ENCODE data around the gene CISH.

DNA sequence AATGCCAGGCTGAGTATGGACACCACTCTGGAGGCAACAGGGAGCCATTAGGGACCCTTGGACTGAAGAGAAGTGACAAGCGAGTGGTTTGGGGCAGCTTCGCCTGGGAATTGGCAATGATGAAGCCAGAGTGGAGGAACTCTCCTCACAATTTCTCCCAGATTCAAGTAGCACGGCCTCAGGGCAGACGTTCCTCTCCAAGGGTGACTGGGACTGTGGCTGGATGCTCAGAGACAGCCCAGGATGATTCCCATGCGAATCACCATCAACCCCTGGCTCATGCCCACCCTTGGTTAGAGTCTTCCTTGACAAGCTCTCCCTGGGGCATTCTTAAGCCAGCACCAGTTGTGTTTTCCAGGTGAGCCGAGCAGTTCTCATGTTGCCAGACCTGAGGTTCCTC, 46.8 kb upstream of the CISH start:
- TF ChIP-seq, protein P1, sequence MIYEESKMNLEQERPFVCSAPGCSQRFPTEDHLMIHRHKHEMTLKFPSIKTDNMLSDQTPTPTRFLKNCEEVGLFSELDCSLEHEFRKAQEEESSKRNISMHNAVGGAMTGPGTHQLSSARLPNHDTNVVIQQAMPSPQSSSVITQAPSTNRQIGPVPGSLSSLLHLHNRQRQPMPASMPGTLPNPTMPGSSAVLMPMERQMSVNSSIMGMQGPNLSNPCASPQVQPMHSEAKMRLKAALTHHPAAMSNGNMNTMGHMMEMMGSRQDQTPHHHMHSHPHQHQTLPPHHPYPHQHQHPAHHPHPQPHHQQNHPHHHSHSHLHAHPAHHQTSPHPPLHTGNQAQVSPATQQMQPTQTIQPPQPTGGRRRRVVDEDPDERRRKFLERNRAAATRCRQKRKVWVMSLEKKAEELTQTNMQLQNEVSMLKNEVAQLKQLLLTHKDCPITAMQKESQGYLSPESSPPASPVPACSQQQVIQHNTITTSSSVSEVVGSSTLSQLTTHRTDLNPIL (CRISPR knock-in tag; IDR thresholded peaks at IDR 0.05; ENCODE audit: low read depth): no peak
- TF ChIP-seq, protein P2, sequence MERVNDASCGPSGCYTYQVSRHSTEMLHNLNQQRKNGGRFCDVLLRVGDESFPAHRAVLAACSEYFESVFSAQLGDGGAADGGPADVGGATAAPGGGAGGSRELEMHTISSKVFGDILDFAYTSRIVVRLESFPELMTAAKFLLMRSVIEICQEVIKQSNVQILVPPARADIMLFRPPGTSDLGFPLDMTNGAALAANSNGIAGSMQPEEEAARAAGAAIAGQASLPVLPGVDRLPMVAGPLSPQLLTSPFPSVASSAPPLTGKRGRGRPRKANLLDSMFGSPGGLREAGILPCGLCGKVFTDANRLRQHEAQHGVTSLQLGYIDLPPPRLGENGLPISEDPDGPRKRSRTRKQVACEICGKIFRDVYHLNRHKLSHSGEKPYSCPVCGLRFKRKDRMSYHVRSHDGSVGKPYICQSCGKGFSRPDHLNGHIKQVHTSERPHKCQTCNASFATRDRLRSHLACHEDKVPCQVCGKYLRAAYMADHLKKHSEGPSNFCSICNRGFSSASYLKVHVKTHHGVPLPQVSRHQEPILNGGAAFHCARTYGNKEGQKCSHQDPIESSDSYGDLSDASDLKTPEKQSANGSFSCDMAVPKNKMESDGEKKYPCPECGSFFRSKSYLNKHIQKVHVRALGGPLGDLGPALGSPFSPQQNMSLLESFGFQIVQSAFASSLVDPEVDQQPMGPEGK (CRISPR knock-in tag; IDR thresholded peaks at IDR 0.05; ENCODE audit: borderline replicate concordance): no peak
- TF ChIP-seq, protein P3, sequence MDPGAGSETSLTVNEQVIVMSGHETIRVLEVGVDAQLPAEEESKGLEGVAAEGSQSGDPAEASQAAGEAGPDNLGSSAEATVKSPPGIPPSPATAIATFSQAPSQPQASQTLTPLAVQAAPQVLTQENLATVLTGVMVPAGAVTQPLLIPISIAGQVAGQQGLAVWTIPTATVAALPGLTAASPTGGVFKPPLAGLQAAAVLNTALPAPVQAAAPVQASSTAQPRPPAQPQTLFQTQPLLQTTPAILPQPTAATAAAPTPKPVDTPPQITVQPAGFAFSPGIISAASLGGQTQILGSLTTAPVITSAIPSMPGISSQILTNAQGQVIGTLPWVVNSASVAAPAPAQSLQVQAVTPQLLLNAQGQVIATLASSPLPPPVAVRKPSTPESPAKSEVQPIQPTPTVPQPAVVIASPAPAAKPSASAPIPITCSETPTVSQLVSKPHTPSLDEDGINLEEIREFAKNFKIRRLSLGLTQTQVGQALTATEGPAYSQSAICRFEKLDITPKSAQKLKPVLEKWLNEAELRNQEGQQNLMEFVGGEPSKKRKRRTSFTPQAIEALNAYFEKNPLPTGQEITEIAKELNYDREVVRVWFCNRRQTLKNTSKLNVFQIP (CRISPR knock-in tag; IDR thresholded peaks at IDR 0.05; ENCODE audit: borderline replicate concordance, low read depth): no peak
- TF ChIP-seq TOX (CRISPR knock-in tag; IDR thresholded peaks at IDR 0.05; ENCODE audit: borderline replicate concordance): no peak
- TF ChIP-seq ZNF8 (CRISPR knock-in tag; IDR thresholded peaks at IDR 0.05): no peak
- no peak for TF ChIP-seq PPARA (CRISPR knock-in tag; IDR thresholded peaks at IDR 0.05; ENCODE audit: borderline replicate concordance)
- TF ChIP-seq ARNTL (CRISPR knock-in tag; IDR thresholded peaks at IDR 0.05; ENCODE audit: borderline replicate concordance, low read depth): no peak
